Stimulated activated CD8-positive, alpha-beta memory T cell treated with anti-CD3 and anti-CD28 coated beads, Interleukin-4, amount 100 ng/mL, for 48 hours (primary cell): Measurements from ENCODE around the gene NRDC.

Experiments used
- DNase-seq: peaks from one replicate; pipeline ENCODE4 v3.0.0-alpha.2; 2020

The NRDC gene

DNA sequence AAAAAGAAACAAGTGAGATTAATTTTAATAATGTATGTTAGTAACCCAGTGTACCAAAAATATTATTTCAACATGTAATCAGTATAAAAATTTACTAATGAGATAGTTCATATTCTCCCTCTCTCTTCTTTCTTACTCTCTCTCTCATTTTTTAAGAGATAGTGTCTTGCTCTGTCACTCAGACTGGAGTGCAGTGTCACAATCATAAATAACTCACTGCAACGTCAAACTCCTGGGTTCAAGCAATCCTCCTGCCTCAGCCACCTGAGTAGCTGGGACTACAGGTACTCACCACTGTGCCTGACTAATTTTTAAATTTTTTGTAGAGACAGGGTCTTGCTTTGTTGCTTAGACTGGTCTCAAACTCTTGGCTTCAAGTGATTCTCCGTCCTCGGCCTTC lies 123.9 kb downstream of the NRDC start:
- no peak for DNase-seq

DNA sequence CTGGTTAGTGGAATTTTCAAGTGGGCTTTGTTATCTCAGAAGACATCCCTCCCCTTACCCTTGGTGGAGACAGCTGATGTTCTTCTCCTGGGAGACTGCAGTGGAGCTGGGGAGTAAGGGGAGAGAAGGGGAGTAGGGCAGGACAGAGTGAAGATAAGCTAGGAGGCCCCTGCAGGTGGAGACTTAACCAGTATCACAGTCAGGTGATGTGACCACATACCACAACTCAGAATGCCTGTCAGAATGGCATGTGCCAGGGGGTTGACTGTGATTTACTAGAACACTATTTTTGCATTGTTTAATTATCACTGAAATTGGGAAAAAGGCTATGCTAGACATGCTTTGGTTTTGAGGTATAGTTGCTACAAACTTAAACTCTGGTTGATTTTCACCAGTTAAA lies 124.6 kb downstream of the NRDC start:
- DNase-seq: no peak

DNA sequence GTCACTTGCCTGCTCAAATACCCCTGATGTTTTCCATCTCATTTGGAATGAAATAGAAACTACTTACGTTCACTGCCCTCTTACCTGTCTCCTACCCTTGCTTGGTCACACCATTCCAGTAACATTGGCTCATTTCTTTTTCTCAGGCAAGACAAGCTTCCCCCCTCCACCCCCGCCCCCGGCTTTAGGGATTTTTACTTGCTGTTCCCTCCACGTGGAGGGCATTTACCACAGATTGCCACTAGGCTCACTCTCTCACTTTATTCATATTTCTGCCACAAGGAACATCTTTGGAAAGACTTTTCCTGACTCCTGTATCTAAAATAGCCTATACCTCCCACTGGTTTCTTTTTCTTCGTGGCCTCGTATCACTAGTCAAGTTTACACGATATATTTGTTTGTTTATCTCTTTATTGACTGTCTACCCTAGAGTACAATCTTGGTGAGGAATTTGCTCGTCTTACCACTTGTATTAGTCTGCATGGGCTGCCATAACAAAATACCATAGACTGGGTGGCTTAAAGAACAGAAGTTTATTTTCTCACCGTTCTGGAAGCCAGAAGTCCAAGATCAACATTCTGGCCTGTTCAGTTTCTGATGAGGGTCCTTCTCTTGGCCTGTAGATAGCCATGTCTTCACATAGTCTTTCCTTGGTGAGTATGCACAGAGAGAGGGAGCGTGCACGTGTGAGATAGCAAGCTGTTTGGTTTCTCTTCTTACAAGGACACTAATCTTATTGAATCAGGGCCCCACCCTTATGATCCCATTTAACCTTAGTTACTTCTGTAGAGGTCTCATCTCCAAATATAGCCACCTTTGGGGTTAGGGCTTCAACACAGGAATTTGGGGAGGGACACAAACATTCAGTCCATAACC lies 126.2 kb downstream of the NRDC start:
- no peak for DNase-seq

DNA sequence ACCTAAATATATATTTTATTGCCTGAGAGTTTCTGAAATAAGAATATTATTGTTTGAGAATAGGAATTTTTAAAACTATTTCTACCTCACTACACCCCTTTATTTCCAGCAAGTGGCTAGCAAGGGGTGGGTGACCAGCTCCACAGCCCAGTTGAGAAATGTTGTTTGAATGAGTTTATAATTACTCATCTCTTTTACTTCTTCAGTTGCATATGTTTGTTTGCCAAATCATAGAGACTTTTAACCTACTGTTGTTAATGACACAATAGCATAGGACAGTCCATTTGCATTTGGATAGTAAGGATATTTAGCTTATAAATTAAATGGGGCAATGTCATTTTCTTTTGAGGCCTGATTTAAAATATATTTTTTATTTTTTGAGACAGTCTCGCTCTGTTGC lies 127.8 kb downstream of the NRDC start:
- DNase-seq: no peak

DNA sequence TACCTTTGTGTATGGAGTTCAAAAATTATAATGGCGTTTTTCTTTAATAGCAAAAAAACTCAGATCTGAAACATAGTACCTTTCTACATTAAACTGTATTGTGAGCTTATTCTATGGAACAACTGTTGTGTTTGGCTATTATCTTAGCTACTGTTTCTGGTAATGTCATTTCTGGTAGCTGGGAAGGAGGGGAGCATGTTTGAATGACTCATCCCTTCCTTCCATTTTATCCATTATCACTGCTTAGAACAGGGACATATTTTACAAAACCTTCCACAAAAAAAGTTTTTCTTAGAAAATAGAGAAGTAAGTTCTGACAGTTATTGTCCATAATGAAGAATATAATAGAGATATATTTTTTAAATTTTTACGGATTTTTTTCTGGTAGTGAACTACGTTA lies 128.3 kb downstream of the NRDC start:
- no peak for DNase-seq

DNA sequence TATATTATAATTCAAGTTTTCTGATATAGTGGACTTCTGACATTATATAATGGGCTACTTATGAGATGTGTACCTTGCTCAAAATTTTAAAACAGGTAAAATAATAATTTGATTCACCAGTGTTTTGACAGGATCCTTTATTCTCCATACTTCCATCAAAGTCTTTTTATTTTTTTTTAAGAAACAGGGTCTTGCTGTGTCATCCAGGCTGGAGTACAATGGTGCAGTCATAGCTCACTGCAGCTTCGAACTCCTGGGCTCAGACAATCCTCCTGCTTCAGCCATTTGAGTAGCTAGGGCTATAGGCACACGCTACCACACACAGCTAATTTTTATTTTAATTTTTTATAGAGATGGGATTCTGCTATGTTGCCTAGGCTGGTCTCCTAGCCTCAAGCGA lies 129.4 kb downstream of the NRDC start:
- no peak for DNase-seq

DNA sequence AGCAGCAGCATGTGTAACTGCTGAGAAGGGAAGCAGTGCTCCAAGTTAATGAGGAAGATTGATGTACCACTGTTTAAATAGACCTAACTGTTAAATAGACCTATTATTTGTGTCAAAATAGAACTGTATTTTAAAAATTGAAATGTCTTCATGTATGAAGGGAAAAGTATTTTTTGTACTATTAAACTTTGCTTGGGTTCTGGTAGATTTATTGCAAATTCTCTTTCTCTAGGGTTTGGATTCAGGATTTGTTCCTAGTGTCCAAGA lies 133.3 kb downstream of the NRDC start:
- DNase-seq: no peak

DNA sequence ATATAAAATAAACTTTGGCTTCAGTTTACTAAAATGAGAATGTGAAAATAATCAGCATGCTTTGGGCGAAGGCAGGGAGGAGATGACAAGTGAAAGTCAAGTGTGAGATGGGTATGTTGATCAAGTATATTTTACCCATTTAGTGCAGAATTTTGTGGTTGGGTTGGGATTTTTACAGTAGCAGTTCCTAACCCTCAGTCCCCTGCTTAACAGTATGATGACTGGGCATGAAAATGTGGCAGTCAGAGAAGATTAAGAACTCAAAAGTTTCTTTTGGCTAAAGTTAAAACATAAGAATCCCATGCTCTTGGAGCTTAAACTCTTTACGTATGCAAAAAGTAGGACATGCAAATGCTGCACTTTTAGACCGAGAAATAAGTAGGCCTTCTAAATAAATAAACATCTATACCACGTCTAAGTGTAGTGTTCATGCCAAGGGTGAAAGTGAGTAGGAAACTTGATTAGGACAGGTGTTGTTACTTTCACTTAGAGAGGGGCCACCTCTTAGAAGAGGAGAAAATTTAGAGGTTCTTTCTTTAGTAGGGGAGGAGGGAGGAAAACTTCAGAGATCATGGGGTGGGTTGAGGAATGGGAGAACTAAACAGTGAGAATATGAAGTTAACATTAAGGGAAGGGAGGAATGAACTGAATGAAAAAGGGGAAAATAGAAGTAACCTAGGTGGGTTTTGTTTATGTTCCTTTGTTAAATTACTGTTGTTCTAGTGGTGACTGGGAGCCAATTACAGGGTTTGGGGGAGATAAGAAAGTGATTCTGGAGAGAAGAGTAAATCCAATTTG lies 133.8 kb downstream of the NRDC start:
- no peak for DNase-seq

DNA sequence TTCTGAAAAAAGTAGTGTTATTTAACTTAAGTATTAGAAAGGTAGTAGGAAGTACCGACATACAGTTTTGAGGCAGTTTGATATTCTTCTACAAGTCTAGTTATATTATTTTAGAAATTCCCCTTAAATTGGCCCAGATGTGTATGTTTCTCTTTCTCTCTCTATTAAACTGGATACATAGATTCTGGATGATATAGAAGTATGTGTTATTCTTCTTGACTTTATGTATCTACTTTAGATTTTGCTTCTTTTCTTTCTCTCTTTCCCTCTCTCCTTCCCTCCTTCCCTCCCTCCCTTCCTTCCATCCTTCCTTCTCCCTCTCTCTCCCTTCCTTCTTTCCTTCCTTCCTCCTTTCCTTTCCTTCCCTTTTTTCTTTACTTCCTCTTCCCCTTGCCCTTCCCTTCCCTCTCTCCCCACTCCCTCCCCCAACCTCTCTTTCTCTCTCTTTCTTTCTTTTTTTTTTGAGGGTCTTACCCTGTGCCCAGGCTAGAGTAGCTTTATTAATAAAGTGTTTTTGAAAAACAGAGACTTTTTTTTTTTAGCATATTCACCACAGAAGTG lies 137.3 kb downstream of the NRDC start:
- DNase-seq: no peak

DNA sequence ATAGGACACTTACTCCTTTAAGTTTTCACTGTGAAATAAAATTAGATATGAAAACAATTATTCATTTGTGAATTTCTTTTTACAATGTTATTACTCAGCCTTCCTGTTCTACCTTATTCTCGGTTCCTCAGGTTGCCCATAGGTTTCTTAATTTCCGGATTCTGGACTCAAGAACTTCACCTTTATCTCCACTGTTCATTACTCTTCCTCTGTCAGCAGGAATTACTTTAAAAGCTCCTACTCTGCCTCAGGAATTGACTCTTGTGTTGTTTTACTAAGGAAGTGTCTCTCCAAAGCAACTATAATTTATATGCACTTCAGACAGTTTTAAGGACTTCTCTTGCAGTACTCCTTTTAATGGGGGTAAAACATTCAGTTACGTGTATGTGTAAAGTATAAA lies 137.9 kb downstream of the NRDC start:
- no peak for DNase-seq
